Activated CD4-positive, alpha-beta T cell treated with anti-CD3 and anti-CD28 coated beads, Interleukin-2, amount 10 ng/mL, durations not matched to agents 24 days and 14 days (primary cell): ENCODE results near the gene TKFC. TPM values are rescaled to one million over a fixed set of nuclear protein-coding genes. Genes with fewer than 3 reads are reported as not detected.

Experiments
- DNase-seq: peaks from one replicate; pipeline ENCODE4 v3.0.0; 2022
- H3K27ac Mint-ChIP-seq: one replicate; pipeline ENCODE4 v1.8.0; 2022; ENCODE audit warnings: mild to moderate bottlenecking, mixed read lengths
- H3K27me3 Mint-ChIP-seq: one replicate; pipeline ENCODE4 v1.8.0; 2022; ENCODE audit warnings: mixed read lengths
- H3K36me3 Mint-ChIP-seq: one replicate; pipeline ENCODE4 v1.8.0; 2022; ENCODE audit warnings: low read depth, mild to moderate bottlenecking, mixed read lengths
- H3K4me1 Mint-ChIP-seq: one replicate; pipeline ENCODE4 v1.8.0; 2021; ENCODE audit warnings: mixed read lengths
- H3K4me3 Mint-ChIP-seq: one replicate; pipeline ENCODE4 v1.8.0; 2022; ENCODE audit warnings: mild to moderate bottlenecking, moderate library complexity, mixed read lengths
- H3K9me3 Mint-ChIP-seq: one replicate; pipeline ENCODE4 v1.8.0; 2021; ENCODE audit warnings: mixed read lengths
- intact Hi-C: fragments of 100-400 bp; cut with micrococcal nuclease; formaldehyde crosslinking; loops from one replicate; pipeline ENCODE4 v1.15.1; 2023
- total RNA-seq: library from RNA; stranded (reverse); gene quantifications from 2 replicates; pipeline ENCODE4 v1.2.3, GENCODE V29; 2022

The TKFC gene
- total RNA-seq, 1 donor from 2014 or later: 81.7 TPM

DNA sequence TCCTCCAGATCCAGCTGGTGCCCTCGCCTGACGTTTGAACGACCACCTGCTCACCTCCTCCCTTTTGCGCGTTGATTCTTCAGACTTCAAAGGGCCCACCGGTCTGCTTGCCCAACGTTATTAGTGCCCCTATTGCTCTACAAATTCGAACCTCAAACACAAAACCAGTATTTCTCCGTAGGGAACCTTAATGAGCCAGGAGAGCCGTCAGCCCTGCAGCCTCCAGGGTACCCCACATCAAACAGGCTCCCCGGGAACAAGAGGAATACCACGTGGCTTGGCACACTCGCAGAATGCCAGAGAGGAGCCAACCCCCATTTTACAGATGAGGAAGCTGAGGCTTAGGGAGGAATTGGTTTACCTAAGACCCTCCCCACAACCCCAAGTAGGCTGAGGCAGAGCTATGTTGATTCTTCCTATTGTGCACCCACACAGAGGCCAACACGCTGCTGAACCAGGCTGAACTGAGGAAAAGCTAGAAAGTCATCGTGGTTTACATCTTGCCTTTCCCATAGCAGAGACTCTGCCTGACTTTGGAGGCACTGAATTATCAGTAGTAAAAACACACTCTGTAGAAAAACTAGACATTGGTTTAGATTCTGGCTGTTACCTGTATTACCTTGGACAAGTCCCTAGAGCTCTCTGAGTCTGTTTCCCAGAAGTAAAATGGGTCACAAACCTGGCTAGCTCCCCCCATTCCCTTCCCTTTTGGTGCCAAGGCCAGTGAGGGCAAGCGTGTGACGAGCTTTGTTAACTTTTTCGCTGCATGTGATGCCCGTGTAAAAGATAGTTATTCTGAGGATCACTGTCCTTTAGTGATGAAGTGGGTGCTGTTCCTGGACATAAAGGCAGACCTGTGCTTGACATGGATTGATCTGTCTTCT, 764 bp downstream of the TKFC start:
- Mint-ChIP-seq H3K4me1 (peaks cover 52% of the 10 kb centered on the region), H3K36me3 (peaks cover 37% of the 10 kb centered on the region), H3K4me3 (peak overlapping the region; percentile 97), H3K9me3 (no peaks in the 10 kb centered on the region), H3K27me3 (no peaks in the 10 kb centered on the region), H3K27ac (peak overlapping the region; percentile 98)
- intact Hi-C loops: loop anchor here (1.0 to 5.0 kb wide), 5 partner anchors 29 to 491 kb away; partner anchors contain the start of genes CCDC86, CPSF7, PRPF19 and TMEM138
- DNase-seq: no peak

DNA sequence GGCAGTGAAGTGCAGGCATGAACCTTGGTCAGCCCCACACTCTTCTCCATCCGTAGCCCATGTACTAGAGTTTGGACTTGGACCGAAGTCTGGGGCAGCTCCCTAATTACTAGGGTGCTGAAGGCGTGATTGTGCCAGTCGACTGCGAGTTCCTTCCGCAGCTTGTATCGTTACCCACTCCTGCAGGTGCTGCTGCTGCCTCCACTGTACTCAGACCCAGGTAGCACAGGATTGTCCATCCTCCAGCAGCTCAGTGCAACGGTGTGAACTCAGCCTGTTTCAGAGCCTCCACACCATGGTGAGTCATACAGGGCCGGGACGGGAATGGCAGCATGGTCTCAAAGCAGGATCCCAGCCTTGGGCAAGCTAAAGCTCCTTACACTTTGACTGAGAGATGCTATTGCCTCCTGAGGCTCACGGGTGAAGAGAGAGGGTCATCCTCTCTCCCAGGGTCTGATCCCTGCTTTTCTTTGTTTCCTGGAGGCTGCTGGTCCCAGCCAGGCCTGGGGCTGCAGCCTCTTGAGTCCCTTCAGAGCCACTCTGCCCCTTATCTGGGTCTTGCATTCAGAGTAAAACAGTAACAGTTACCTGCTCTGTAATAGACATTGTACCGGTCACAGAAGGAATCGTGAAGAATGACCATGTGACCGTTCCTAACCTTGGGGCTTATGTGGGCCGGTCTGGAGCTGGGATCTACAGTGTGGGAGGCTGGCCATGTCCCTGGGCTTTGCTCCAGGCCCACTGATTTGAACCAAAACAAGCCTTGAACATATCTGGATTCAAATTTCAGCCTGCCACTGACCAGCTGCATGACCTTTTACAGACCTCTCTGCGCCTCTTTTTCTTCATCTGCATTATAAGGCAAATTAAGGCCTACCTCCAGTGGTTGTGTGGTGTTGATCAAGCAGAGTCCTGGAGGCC, 1.7 kb downstream of the TKFC start:
- peaks cover 46% of the 10 kb centered on the region for H3K4me1 Mint-ChIP-seq
- peak overlapping the region; percentile 98 for H3K27ac Mint-ChIP-seq
- H3K4me3 Mint-ChIP-seq: peak overlapping the region; percentile 97
- intact Hi-C loops: loop anchor here (5.0 kb wide), 1 partner anchor 492 kb away; the partner anchor contains the start of gene CCDC86
- no peaks in the 10 kb centered on the region for H3K27me3 Mint-ChIP-seq
- H3K9me3 Mint-ChIP-seq: no peaks in the 10 kb centered on the region
- peak; percentile 60 for DNase-seq
- H3K36me3 Mint-ChIP-seq: peaks cover 33% of the 10 kb centered on the region

DNA sequence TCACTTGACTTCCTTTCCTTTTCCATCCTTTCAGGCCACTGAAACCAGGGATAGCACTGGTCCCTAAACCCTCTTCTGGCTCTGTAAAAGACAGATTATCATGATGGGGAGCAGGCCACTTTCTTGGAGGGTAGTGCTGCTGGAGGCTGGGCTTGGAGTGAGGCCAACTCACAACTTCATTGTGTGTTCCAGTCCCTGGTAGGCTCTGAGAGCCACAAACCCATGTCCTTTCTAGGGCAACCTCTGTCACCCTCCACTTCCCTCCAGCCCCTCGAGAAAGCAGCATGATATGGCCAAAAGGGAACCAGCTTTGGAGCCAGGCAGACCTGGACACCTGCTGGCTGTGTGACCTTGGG, 2.3 kb downstream of the TKFC start:
- DNase-seq: no peak
- Mint-ChIP-seq H3K27ac (peak overlapping the region; percentile 37), H3K4me3 (no peak overlapping the region), H3K27me3 (no peaks in the 10 kb centered on the region), H3K4me1 (peaks cover 39% of the 10 kb centered on the region), H3K9me3 (no peaks in the 10 kb centered on the region), H3K36me3 (peaks cover 26% of the 10 kb centered on the region)
- intact Hi-C loops: no loop called here

DNA sequence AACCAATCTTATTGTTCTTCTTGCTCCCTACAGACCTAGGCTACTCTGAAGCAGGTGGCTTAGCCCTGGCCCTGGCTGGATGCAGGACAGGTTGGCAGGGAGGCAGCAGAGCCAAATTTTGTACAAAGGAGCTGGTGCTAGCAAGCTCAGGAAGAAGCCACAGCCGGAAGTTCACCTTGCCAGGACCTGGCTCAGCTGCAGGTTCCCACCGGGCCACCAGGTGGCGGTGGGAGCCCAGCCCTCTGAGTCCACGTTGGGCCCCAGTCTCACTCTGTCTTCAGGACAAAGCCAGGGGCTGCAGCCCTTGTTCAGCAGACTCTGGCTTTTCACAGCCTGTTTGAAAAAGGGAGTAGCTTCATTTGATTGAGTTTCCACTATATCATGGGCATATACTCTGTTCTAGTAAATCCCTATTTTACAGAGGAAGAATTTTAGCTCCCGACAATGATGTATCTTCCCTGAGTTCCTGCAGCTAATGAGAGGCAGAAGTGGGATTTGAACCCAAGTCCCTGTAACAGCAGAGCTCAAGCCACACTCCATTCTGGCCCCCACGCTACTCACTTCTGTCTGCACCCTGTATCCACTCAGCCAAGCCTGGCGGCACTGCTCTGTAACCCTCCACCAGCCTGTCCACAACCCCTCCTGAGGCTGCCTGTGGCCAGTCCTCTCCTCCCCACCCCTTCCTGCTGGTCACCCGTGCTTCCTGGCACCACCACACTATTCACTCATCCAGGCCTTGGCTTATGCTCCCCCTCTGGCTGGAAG, 3.3 kb downstream of the TKFC start:
- peaks cover 32% of the 10 kb centered on the region for H3K4me1 Mint-ChIP-seq
- peak overlapping the region; percentile 85 for H3K27ac Mint-ChIP-seq
- peak; percentile 96 for DNase-seq
- H3K36me3 Mint-ChIP-seq: peaks cover 23% of the 10 kb centered on the region
- no peaks in the 10 kb centered on the region for H3K9me3 Mint-ChIP-seq
- peak overlapping the region; percentile 40 for H3K4me3 Mint-ChIP-seq
- H3K27me3 Mint-ChIP-seq: no peaks in the 10 kb centered on the region
- intact Hi-C loops: loop anchor here (1.0 kb wide), 2 partner anchors 49 to 56 kb away; partner anchors contain the start of gene TMEM216

DNA sequence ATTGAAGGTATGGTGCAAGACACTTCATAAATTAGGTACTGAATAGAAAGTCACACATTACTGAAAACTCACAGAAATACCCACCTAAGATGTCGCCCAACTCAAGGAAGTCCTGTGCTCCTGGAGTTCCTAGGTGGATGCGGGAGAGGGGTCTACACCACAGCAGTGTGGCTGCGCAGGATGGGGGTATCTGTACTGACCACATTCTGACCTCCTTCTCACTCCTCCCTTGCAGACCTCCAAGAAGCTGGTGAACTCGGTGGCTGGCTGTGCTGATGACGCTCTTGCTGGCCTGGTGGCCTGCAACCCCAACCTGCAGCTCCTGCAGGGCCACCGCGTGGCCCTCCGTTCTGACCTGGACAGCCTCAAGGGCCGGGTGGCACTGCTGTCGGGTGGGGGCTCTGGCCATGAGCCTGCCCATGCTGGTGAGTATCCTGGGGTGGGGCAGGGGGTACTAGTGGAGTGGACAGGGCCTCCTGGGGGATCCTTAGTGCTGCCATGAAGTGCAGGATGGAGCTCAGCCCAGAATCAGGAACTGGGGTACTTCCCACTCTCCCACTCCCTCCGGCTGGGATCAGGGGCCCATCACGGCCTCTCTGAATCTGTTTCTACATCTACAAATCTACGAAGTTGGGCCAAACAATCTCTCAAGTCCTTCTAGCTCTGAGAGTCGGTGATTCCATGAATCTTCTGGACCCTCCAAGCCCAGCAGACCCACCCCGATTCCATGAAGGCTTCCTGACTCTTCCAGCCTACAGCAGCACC, 4.9 kb downstream of the TKFC start:
- intact Hi-C loops: no loop called here
- H3K27ac Mint-ChIP-seq: no peak overlapping the region
- peaks cover 9% of the 10 kb centered on the region for H3K36me3 Mint-ChIP-seq
- no peak for DNase-seq
- H3K4me1 Mint-ChIP-seq: peaks cover 23% of the 10 kb centered on the region
- H3K27me3 Mint-ChIP-seq: no peaks in the 10 kb centered on the region
- H3K9me3 Mint-ChIP-seq: no peaks in the 10 kb centered on the region
- no peak overlapping the region for H3K4me3 Mint-ChIP-seq

DNA sequence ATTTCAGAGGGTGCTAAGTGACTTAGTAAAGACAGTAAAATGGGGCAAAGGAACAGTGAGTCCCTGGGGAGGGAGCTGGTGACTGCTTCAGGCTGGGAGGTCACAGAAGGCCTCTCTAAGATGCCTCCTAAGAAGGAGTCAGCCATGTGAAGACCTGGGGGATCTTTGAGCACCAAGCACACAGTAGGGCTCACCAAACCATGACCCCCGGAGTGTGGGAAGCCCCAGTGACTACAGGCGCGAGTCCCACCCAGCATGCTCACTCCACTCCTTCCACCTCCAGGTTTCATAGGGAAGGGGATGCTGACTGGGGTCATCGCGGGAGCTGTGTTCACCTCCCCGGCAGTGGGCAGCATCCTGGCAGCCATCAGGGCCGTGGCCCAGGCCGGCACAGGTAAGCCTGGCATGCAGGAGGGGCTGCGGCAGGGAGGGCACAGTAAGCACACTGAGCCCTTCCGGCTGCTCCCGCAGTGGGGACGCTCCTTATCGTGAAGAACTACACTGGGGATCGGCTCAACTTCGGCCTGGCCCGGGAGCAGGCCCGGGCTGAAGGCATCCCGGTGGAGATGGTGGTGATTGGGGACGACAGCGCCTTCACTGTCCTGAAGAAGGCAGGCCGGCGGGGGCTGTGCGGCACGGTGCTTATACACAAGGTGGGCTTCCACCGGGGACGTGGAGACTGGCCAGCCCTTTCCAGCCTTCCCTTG, 5.9 kb downstream of the TKFC start:
- H3K4me1 Mint-ChIP-seq: peaks cover 16% of the 10 kb centered on the region
- H3K27ac Mint-ChIP-seq: no peak overlapping the region
- DNase-seq: no peak
- no peaks in the 10 kb centered on the region for H3K9me3 Mint-ChIP-seq
- peaks cover 7% of the 10 kb centered on the region for H3K36me3 Mint-ChIP-seq
- intact Hi-C loops: no loop called here
- H3K4me3 Mint-ChIP-seq: no peak overlapping the region
- no peaks in the 10 kb centered on the region for H3K27me3 Mint-ChIP-seq

DNA sequence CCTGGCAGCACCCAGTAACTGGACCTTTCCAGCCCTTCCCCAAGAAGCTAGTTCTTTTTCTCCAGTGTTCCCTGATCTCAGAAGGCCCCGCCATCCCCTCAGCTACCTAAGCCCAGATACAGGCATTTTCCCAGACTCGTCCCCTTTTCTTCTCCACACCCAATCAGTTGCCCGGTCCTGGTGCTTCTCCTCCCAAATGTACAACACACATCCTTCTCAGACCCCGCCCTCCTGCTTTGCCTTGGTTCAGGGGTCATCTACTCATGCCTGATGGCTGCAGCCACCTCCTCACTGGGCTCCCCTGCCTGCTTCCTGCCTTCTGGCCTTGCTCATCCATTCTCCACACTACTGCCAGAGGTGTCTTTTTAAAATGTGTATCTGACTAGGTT, 6.5 kb downstream of the TKFC start:
- Mint-ChIP-seq H3K9me3 (no peaks in the 10 kb centered on the region), H3K4me3 (no peak overlapping the region), H3K36me3 (peaks cover 7% of the 10 kb centered on the region), H3K27ac (no peak overlapping the region), H3K27me3 (no peaks in the 10 kb centered on the region), H3K4me1 (peaks cover 12% of the 10 kb centered on the region)
- intact Hi-C loops: no loop called here
- no peak for DNase-seq

GRCh38 chr11:61340979-61341378, 8.0 kb downstream of the TKFC start:
- Mint-ChIP-seq H3K36me3 (peaks cover 9% of the 10 kb centered on the region), H3K4me3 (no peak overlapping the region), H3K27ac (no peak overlapping the region), H3K9me3 (no peaks in the 10 kb centered on the region), H3K27me3 (no peaks in the 10 kb centered on the region), H3K4me1 (peaks cover 10% of the 10 kb centered on the region)
- intact Hi-C loops: no loop called here
- DNase-seq: no peak

GRCh38 chr11:61341706-61342105, 8.7 kb downstream of the TKFC start:
- intact Hi-C loops: no loop called here

GRCh38 chr11:61342207-61342803, 9.3 kb downstream of the TKFC start:
- intact Hi-C loops: no loop called here
- Mint-ChIP-seq H3K4me1 (no peaks in the 10 kb centered on the region), H3K27ac (no peak overlapping the region), H3K36me3 (peaks cover 14% of the 10 kb centered on the region), H3K27me3 (no peaks in the 10 kb centered on the region), H3K9me3 (no peaks in the 10 kb centered on the region), H3K4me3 (no peak overlapping the region)
- no peak for DNase-seq

More at GRCh38 chr11:61341706-61342105, 8.7 kb downstream of the TKFC start:
- no peaks in the 10 kb centered on the region for H3K27me3 Mint-ChIP-seq
- H3K36me3 Mint-ChIP-seq: peaks cover 12% of the 10 kb centered on the region
- no peak overlapping the region for H3K4me3 Mint-ChIP-seq
- H3K9me3 Mint-ChIP-seq: no peaks in the 10 kb centered on the region
- H3K4me1 Mint-ChIP-seq: peaks cover 5% of the 10 kb centered on the region
- DNase-seq: no peak
- no peak overlapping the region for H3K27ac Mint-ChIP-seq

GRCh38 chr11:61343792-61344745, 11.0 kb downstream of the TKFC start:
- Mint-ChIP-seq H3K4me3 (no peak overlapping the region), H3K4me1 (no peaks in the 10 kb centered on the region), H3K36me3 (peaks cover 20% of the 10 kb centered on the region), H3K9me3 (no peaks in the 10 kb centered on the region), H3K27me3 (no peaks in the 10 kb centered on the region), H3K27ac (no peak overlapping the region)
- no peak for DNase-seq
- intact Hi-C loops: no loop called here
